RWPE2 (cell line): ENCODE measurements around the gene XRCC1.
"Not testable (repeated sequence)": the region's sequence is repeated elsewhere in the genome, so short reads cannot be mapped to it uniquely, and the experiment has no call there.

Experiments used
- ATAC-seq: fragments of 200-7000 bp; cut with Tn5 transposase; 3 replicates; pipeline ENCODE4 v1.9.1; 2021; ENCODE audit warnings: low read depth
- DNase-seq: peaks from one replicate; pipeline ENCODE4 v3.0.0-alpha.2; 2020; ENCODE audit warnings: low spot score
- H3K27ac ChIP-seq: fragments of 450-650 bp; 2 replicates; pipeline ENCODE4 v1.5.1; 2017; ENCODE audit warnings: mild to moderate bottlenecking; ENCODE audit not compliant: poor library complexity, severe bottlenecking
- H3K27me3 ChIP-seq: fragments of 250-450 bp; sonication (Bioruptor Pico); 2 replicates; pipeline ENCODE4 v1.5.1; 2021; ENCODE audit warnings: mild to moderate bottlenecking, moderate library complexity; ENCODE audit not compliant: insufficient read depth, poor library complexity, severe bottlenecking
- H3K36me3 ChIP-seq: fragments of 250-450 bp; sonication (Bioruptor Pico); 2 replicates; pipeline ENCODE4 v1.5.1; 2020; ENCODE audit warnings: low read depth, mild to moderate bottlenecking, moderate library complexity
- H3K4me1 ChIP-seq: fragments of 250-450 bp; sonication (Bioruptor Pico); 2 replicates; pipeline ENCODE4 v1.5.1; 2021; ENCODE audit warnings: mild to moderate bottlenecking, moderate library complexity; ENCODE audit not compliant: insufficient read depth, poor library complexity, severe bottlenecking
- H3K4me3 ChIP-seq: fragments of 250-450 bp; sonication (Bioruptor Pico); 2 replicates; pipeline ENCODE4 v1.5.1; 2021; ENCODE audit warnings: mild to moderate bottlenecking, moderate library complexity; ENCODE audit not compliant: severe bottlenecking
- H3K9me3 ChIP-seq: fragments of 250-450 bp; sonication (Bioruptor Pico); 2 replicates; pipeline ENCODE4 v1.5.1; 2021; ENCODE audit warnings: mild to moderate bottlenecking, moderate library complexity; ENCODE audit not compliant: severe bottlenecking
- TF ChIP-seq, protein P1 (sequence below): fragments of 450-650 bp; IDR thresholded peaks from one replicate; pipeline ENCODE4 v1.5.1; 2017; ENCODE audit warnings: mild to moderate bottlenecking, moderate library complexity; ENCODE audit not compliant: poor library complexity, severe bottlenecking

XRCC1 gene

DNA sequence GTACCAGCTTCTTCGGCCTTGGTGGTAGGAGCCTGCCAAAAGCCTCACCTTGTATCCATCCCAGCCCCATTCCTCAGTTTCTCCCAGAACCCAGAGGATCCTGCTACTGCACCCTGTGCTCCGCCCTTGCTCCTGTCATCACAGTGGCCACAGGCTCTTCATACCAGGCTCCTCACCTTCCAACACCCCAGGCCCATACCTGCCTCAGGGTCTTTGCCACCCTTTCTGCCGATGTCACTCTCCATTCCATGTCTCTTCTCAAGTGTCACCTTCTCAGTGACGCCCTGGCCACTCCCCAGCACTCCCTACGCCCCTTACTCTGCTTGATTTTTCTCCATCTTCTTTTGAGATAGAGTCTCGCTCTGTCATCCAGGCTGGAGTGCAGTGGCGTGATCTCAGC is 34.5 kb upstream of the XRCC1 start:
- peaks cover 8% of the 10 kb centered on the region; the same call in 1 of the 2 replicates for H3K36me3 ChIP-seq
- no peaks in the 10 kb centered on the region for H3K27me3 ChIP-seq
- peaks cover 9% of the 10 kb centered on the region for H3K4me1 ChIP-seq
- TF ChIP-seq, protein P1, sequence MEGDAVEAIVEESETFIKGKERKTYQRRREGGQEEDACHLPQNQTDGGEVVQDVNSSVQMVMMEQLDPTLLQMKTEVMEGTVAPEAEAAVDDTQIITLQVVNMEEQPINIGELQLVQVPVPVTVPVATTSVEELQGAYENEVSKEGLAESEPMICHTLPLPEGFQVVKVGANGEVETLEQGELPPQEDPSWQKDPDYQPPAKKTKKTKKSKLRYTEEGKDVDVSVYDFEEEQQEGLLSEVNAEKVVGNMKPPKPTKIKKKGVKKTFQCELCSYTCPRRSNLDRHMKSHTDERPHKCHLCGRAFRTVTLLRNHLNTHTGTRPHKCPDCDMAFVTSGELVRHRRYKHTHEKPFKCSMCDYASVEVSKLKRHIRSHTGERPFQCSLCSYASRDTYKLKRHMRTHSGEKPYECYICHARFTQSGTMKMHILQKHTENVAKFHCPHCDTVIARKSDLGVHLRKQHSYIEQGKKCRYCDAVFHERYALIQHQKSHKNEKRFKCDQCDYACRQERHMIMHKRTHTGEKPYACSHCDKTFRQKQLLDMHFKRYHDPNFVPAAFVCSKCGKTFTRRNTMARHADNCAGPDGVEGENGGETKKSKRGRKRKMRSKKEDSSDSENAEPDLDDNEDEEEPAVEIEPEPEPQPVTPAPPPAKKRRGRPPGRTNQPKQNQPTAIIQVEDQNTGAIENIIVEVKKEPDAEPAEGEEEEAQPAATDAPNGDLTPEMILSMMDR, result no peak
- ATAC-seq (no peak), DNase-seq (no peak)
- H3K27ac ChIP-seq, result no peak overlapping the region
- no peaks in the 10 kb centered on the region for H3K9me3 ChIP-seq
- no peak overlapping the region for H3K4me3 ChIP-seq

DNA sequence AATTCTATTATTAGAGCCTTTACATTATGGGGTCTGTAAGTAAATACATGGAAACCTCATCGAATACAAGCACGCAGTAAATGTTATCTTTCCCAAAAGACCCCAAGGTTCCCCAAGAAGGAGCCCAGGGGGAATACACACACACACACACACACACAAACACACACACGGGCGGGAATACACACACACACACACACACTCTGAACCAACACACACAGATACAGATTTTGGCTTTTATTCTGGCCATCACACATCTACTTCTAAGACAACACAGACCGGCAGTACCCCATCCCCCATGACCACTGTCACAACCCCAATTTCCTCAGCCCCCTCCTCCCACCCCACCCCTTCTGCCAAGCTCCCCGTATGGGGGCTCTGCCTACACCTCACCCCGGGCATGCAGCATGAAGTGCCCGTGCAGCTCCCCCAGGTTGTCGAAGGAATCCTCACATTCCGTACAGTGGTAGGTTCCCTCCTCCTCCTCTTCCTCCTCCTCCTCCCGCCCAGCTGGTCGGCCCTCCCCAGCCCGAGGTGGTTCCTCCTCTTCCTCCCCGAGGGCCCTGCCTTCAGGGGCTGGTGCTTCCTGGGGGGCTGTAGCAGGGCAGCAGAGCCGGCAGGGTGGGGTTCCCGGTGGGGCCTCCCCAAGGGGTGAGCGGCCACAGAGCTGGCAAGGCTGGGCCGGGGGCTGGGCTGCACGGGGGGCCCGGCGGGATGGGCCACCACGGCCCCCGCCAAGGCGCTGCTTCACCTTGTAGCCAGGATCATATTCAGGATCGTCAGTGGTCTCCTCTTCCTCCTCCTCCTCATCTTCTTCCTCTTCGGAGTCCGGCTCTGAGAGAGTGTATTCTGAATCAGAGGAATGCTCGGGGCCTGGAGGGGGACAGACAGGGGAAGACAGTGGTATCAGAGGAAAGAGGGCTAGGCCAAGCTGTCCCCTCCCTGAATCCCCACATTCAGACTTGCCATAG is 32.2 kb upstream of the XRCC1 start:
- H3K4me1 ChIP-seq, result peaks cover 9% of the 10 kb centered on the region
- peaks cover 4% of the 10 kb centered on the region; the same call in 1 of the 2 replicates for H3K36me3 ChIP-seq
- TF ChIP-seq, protein P1, result no peak
- ATAC-seq, result no peak
- peak overlapping the region; percentile 39 for H3K27ac ChIP-seq
- no peak for DNase-seq
- no peaks in the 10 kb centered on the region for H3K27me3 ChIP-seq
- H3K9me3 ChIP-seq, result no peaks in the 10 kb centered on the region
- H3K4me3 ChIP-seq, result no peak overlapping the region

DNA sequence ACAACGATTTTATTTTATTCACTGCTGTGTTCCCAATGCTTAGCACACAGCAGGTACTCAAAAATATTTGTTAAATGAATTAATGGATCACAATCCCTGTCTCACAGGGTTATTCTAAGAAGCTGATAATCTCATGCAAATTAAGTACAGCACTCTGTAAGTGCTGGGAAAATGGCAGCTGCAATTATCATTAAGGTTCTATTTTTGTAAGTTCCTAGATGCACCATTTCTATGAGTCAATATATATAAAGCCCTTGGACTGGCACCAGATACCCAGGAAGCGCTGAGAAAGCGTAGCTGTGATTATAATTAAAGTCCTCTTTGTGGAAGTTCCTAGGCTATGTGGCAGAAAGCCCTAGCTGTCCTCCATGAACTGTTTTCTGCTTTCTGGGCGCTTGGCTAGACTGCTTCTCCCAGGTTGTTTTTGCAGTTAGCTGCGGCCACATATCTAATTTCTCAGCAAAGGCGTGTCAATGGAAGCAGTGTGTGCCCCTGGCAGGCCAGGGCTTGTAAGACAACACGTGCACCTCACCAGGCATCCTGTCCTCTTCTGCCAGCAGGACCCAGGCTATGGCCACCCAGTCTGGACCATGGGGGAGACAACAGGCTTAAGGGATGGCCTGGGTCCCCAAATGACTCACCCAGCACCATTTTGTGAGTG is 31.4 kb upstream of the XRCC1 start:
- Histone ChIP-seq H3K27me3 (no peaks in the 10 kb centered on the region), H3K27ac (peak overlapping the region; percentile 39), H3K9me3 (no peaks in the 10 kb centered on the region), H3K36me3 (no peaks in the 10 kb centered on the region; the same call in 1 of the 2 replicates), H3K4me3 (no peak overlapping the region), H3K4me1 (peaks cover 9% of the 10 kb centered on the region)
- ATAC-seq, result peak; percentile 76
- TF ChIP-seq, protein P1, result no peak
- no peak for DNase-seq

DNA sequence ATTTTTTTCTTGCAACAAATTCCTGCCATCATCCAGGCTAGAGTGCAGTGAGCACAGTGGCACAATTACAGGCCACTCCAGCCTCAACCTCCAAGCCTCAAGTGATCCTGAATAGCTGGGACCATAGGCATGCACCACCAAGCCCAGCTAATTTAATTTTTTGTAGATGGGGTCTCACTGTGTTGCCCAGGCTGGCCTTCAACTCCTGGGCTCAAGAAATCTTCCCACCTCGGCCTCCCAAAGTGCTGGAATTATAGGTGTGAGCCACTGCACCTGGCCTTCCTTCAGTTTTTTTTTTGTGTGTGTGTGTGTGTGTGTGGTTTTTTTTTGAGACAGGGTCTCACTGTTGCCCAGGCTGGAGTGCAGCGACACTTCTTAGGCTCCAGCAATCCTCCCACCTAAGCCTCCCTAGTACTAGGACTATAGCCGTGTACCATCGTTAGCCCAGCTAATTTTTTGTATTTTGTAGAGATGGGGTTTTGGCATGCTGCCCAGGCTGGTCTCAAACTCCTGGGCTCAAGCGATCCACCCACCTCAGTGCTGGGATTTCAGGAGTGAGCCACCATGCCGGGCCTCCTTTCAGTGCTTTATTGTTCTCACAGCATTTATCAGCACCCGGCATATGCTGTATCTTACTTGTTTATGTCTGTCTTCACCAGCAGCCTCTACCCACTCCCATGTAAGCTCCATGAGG is 30.7 kb upstream of the XRCC1 start:
- TF ChIP-seq, protein P1, result no peak
- ATAC-seq (no peak), DNase-seq (no peak)
- H3K9me3 ChIP-seq, result no peaks in the 10 kb centered on the region
- H3K27ac ChIP-seq, result peak overlapping the region; percentile 39
- no peak overlapping the region for H3K4me3 ChIP-seq
- H3K4me1 ChIP-seq, result peaks cover 9% of the 10 kb centered on the region
- H3K36me3 ChIP-seq, result no peaks in the 10 kb centered on the region; the same call in 1 of the 2 replicates
- no peaks in the 10 kb centered on the region for H3K27me3 ChIP-seq

DNA sequence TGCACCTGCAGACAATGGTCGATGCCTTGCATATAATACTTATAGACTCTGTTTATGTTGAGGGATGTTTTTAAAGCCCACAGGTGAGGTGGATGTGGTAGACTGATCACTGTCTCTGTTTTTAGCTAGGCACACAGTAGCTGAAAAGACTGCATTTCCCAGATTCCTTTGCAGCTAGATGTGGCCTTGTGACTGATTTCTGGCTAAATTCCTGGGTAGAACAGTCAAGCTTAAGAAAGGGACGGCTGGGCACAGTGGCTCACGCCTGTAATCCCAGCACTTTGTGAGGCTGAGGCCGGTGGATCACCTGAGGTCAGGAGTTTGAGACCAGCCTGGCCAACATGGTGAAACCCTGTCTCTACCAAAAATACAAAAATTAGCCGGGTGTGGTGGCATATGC is 25.0 kb upstream of the XRCC1 start:
- H3K36me3 ChIP-seq, H3K4me3 ChIP-seq, DNase-seq, H3K27me3 ChIP-seq, H3K9me3 ChIP-seq, ATAC-seq, H3K27ac ChIP-seq, H3K4me1 ChIP-seq: not testable (repeated sequence)
